Activated CD8-positive, alpha-beta T cell treated with anti-CD3 and anti-CD28 coated beads, Interleukin-2, amount 10 ng/mL, durations not matched to agents 7 days and 5 days (primary cell): ENCODE data around the gene DNAAF9. TPM values are rescaled to one million over a fixed set of nuclear protein-coding genes. Genes with fewer than 3 reads are reported as not detected.

Experiments
- ATAC-seq: fragments of 150-1000 bp; cut with Tn5 transposase; one replicate; pipeline ENCODE4 v1.10.0; 2021; ENCODE audit warnings: moderate library complexity
- CTCF ChIA-PET: fragments of 350-600 bp; sonication (Branson Sonifier 250); formaldehyde crosslinking; loops from one replicate; lab custom pipeline; 2021; ENCODE audit warnings: antibody characterized with exemption; lab: Charles Lee
- POLR2A ChIA-PET: fragments of 350-600 bp; sonication (Branson Sonifier 250); formaldehyde crosslinking; loops from one replicate; lab custom pipeline; 2021; ENCODE audit warnings: antibody characterized with exemption; lab: Charles Lee
- DNase-seq: peaks from one replicate; pipeline ENCODE4 v3.0.0-alpha.2; 2020
- H3K27ac Mint-ChIP-seq: one replicate; pipeline ENCODE4 v1.8.0; 2021; ENCODE audit warnings: mild to moderate bottlenecking, mixed read lengths
- H3K27me3 Mint-ChIP-seq: one replicate; pipeline ENCODE4 v1.8.0; 2021; ENCODE audit warnings: low read depth, mixed read lengths
- H3K36me3 Mint-ChIP-seq: one replicate; pipeline ENCODE4 v1.8.0; 2021; ENCODE audit warnings: low read depth, mixed read lengths
- H3K4me1 Mint-ChIP-seq: one replicate; pipeline ENCODE4 v1.8.0; 2021; ENCODE audit warnings: low read depth, mixed read lengths
- H3K4me3 Mint-ChIP-seq: one replicate; pipeline ENCODE4 v1.8.0; 2021; ENCODE audit warnings: mild to moderate bottlenecking, mixed read lengths
- H3K9me3 Mint-ChIP-seq: one replicate; pipeline ENCODE4 v1.8.0; 2022; ENCODE audit warnings: mixed read lengths; ENCODE audit not compliant: insufficient read depth
- total RNA-seq, 2 experiments: library from RNA; stranded (reverse); gene quantifications; one replicate each; pipeline ENCODE4 v1.2.3, GENCODE V29; 2021

The DNAAF9 gene
- total RNA-seq, 2 experiments from 2014 or later: 3.4 to 3.5 TPM

DNA sequence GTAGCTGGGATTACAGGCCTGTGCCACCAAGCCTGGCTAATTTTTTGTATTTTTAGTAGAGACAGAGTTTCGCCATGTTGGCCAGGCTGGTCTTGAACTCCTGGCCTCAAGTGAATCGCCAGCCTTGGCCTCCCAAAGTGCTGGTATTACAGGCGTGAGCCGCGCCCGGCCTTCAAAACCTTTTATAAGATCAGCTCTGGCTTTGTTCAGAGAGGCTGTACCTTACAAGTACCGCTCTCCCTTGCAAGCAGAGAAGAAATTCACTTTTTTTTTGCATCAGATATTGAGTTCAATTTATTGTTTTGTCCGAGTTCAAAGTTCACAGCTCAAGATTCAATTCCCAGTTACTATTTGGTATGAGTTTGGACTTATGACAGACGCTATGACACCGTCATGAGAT, 1.9 kb upstream of the DNAAF9 start:
- DNase-seq: no peak
- no peak overlapping the region for H3K27ac Mint-ChIP-seq
- peaks cover 29% of the 10 kb centered on the region for H3K4me1 Mint-ChIP-seq
- H3K9me3 Mint-ChIP-seq: peaks cover 2% of the 10 kb centered on the region
- H3K4me3 Mint-ChIP-seq: no peak overlapping the region
- ChIA-PET POLR2A (interaction anchor here (0.6 to 1.4 kb wide), 3 partner anchors 21 to 947 kb away, joined by 3 to 4 read pairs (median 3); partner anchors contain the start of gene ITPA), CTCF (interaction anchor here (0.9 to 4.0 kb wide), 2 partner anchors 10 to 1284 kb away, joined by 3 to 20 read pairs; no protein-coding TSS in a partner anchor)
- H3K27me3 Mint-ChIP-seq: peaks cover 17% of the 10 kb centered on the region
- H3K36me3 Mint-ChIP-seq: no peaks in the 10 kb centered on the region
- ATAC-seq: no peak

DNA sequence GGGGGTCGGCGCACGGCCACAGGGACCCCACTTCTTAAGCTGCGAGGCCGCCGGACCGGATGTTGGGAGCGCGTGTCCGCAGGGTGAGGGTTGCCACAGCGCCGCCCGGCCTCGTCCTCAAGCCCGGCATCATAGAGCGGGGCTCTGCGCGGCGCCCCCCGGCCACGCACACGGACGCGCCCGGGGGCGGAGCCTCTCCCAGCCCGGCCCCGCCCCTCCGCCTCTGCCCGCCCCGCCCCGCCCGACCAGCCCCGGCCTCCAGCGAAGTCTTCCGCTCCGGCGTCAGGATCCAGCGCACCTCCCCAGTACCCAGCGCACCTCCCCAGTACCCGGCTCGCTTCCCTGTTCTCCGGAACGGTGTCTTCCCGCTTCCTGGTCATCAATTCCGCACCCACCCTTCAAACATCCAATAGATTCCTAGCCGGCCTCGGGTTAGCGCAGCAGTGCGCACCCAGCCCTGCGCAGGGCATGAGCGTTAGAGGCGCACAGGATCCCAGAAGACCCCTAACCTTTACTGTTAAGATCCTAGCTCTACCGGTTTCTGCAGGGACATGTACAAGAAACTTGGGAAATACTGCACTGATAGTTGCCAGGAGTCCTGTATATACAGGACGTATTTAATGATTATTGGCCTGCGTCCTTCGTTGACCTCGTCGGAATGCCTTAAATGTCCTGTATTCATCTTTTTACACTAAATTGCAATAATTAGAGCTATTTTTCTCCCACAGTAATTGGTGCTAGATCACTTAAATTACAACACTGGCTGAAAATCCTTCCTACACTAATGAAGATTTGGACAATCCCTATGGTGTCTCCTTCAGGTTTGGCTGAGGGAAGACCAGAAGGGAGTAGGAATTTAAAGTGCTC, 535 bp upstream of the DNAAF9 start:
- Mint-ChIP-seq H3K27me3 (peaks cover 20% of the 10 kb centered on the region), H3K9me3 (no peaks in the 10 kb centered on the region), H3K27ac (peak overlapping the region; percentile 92), H3K4me3 (peak overlapping the region; percentile 95), H3K36me3 (no peaks in the 10 kb centered on the region), H3K4me1 (peaks cover 29% of the 10 kb centered on the region)
- DNase-seq (peak; percentile 76), ATAC-seq (peak; percentile 79)
- ChIA-PET CTCF (interaction anchor here (0.5 to 4.0 kb wide), 4 partner anchors 12 to 1286 kb away, joined by 3 to 20 read pairs (median 3); no protein-coding TSS in a partner anchor), POLR2A (interaction anchor here (0.9 to 1.5 kb wide), 6 partner anchors 12 to 535 kb away, joined by 3 to 19 read pairs (median 4); partner anchors contain the start of genes ATRN, ITPA and PTPRA)

DNA sequence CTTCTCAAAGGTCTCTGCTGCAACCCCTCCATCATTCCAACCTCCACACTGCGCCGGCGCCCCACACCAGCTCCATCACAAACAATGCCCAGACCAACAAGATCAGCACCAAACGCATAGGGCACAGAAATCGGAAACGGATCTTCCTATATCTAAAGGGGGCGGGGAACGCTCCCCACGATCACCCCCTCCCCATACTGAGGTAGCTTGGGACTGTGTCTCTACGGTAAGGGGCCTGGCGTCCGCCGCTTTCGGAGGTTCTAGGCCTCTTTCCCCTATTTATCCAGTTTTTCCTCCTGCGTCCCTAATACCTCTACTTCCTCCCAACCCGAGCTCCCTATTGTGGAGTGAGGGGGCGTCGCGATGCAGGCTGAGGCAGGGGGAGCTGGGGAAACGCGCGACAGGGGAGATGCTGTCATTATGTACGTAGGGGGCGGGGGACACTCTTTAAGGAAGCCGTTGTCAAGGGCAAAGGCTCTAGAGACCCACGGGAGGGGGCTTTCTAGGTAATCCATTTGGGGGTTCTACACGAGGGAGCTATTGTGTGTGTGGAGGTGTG, 909 bp downstream of the DNAAF9 start:
- POLR2A ChIA-PET: interaction anchor here (1.7 kb wide), 1 partner anchor 13 kb away, joined by 7 read pairs; no protein-coding TSS in a partner anchor
- DNase-seq (no peak), ATAC-seq (no peak)
- CTCF ChIA-PET: interaction anchor here (4.0 kb wide), 1 partner anchor 13 kb away, joined by 20 read pairs; no protein-coding TSS in a partner anchor
- Mint-ChIP-seq H3K4me1 (peaks cover 29% of the 10 kb centered on the region), H3K27ac (peak overlapping the region; percentile 71), H3K27me3 (peaks cover 11% of the 10 kb centered on the region), H3K4me3 (peak overlapping the region; percentile 77), H3K9me3 (no peaks in the 10 kb centered on the region), H3K36me3 (no peaks in the 10 kb centered on the region)

DNA sequence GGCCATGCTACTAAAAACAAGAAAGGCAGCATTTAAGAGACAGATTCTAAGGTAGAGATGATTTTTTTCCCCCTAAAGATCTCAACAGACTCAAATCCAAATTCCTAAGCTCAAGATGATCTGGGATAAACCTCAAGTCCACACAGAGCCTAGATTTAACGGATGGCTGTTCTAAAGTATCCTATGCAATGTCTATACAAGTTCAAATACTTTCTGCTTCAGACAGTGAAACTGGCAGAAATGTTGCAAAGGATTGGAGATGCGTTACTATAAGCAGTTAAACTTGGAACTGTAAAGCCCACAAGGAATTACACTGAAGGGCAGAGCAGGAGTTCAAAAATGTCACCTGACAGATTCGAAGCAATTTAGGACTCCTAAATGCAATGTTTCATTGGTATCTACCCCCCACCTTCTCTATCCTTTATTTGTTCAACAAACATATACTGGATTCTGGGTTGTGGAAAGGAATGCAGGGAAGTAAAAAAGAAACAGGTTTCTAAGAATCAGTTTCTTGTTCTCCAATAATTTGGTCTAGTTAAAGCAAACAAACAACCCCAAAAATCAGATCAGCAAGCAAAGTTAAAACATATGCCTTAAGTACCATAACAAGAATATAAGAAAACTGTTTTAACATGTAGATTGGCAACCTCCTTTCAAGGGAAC, 1.6 kb downstream of the DNAAF9 start:
- H3K36me3 Mint-ChIP-seq: no peaks in the 10 kb centered on the region
- ATAC-seq (no peak), DNase-seq (no peak)
- ChIA-PET CTCF (no interaction called here), POLR2A (interaction anchor here (1.7 kb wide), 1 partner anchor 14 kb away, joined by 7 read pairs; no protein-coding TSS in a partner anchor)
- no peaks in the 10 kb centered on the region for H3K9me3 Mint-ChIP-seq
- peak overlapping the region; percentile 77 for H3K4me3 Mint-ChIP-seq
- H3K4me1 Mint-ChIP-seq: peaks cover 29% of the 10 kb centered on the region
- no peak overlapping the region for H3K27ac Mint-ChIP-seq
- H3K27me3 Mint-ChIP-seq: peaks cover 11% of the 10 kb centered on the region

DNA sequence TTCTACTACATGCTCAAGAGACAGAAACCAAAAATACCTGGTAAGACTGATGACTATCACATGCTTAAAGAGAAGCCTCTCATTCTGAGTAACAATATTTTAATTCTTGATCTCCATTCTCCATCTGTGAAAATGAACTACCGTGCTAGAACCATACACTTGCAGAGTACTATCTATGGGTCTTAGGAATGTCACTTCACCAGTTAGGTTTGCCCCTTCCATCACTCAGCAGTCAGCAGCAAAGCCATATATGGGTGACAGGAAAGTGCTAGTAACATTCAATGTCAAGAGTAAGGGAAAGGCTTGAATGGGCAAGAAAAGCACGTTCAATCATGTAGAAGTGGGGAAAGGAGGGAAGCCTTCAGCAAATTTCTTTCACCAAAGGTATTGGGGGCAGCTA, 2.3 kb downstream of the DNAAF9 start:
- no peaks in the 10 kb centered on the region for H3K36me3 Mint-ChIP-seq
- no peaks in the 10 kb centered on the region for H3K9me3 Mint-ChIP-seq
- ChIA-PET CTCF (no interaction called here), POLR2A (no interaction called here)
- peaks cover 11% of the 10 kb centered on the region for H3K27me3 Mint-ChIP-seq
- H3K4me1 Mint-ChIP-seq: peaks cover 29% of the 10 kb centered on the region
- DNase-seq (no peak), ATAC-seq (no peak)
- H3K4me3 Mint-ChIP-seq: no peak overlapping the region
- H3K27ac Mint-ChIP-seq: no peak overlapping the region

DNA sequence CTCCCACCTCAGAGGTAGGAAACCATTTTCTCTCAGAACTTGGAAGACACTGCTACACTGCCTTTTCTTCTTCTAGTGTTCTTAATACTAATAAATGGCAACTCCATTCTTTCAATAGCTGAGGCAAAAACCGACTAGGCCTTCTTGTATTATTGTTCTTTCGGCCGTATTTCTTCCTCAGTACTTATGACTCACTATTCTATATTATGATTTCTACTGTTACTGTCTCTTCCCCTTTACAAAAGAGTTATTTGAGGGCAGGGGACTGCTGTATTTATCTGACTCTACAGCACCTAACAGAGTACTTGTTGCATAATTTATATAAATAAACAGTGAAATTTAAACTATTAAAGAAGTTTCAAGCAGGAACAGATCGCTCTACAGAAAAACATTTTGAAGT, 3.1 kb downstream of the DNAAF9 start:
- POLR2A ChIA-PET: no interaction called here
- H3K36me3 Mint-ChIP-seq: no peaks in the 10 kb centered on the region
- H3K9me3 Mint-ChIP-seq: no peaks in the 10 kb centered on the region
- H3K4me3 Mint-ChIP-seq: no peak overlapping the region
- no peak overlapping the region for H3K27ac Mint-ChIP-seq
- ATAC-seq (no peak), DNase-seq (no peak)
- CTCF ChIA-PET: no interaction called here
- peaks cover 25% of the 10 kb centered on the region for H3K4me1 Mint-ChIP-seq
- peaks cover 11% of the 10 kb centered on the region for H3K27me3 Mint-ChIP-seq

DNA sequence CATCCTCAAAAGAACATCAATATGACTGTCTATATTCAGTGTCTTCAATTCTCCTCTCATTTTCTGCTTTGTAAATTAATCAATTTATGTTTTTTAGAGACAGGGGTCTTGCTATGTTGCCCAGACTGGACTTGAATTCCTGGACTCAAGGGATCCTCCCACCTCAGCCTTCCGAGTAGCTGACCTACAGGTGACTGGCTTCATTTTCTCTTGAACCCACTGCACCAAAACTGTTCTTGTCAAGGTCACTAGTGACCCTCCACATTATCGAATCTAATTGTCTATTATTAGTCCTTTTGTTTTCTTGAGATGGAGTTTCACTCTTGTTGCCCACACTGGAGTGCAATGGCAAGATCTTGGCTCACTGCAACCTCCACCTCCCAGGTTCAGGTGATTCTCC, 3.7 kb downstream of the DNAAF9 start:
- ATAC-seq (no peak), DNase-seq (no peak)
- Mint-ChIP-seq H3K27ac (no peak overlapping the region), H3K9me3 (no peaks in the 10 kb centered on the region), H3K4me1 (peaks cover 24% of the 10 kb centered on the region), H3K27me3 (peaks cover 11% of the 10 kb centered on the region), H3K36me3 (no peaks in the 10 kb centered on the region), H3K4me3 (no peak overlapping the region)
- POLR2A ChIA-PET: interaction anchor here (0.6 kb wide), 1 partner anchor 43 kb away, joined by 3 read pairs; no protein-coding TSS in a partner anchor
- CTCF ChIA-PET: no interaction called here

DNA sequence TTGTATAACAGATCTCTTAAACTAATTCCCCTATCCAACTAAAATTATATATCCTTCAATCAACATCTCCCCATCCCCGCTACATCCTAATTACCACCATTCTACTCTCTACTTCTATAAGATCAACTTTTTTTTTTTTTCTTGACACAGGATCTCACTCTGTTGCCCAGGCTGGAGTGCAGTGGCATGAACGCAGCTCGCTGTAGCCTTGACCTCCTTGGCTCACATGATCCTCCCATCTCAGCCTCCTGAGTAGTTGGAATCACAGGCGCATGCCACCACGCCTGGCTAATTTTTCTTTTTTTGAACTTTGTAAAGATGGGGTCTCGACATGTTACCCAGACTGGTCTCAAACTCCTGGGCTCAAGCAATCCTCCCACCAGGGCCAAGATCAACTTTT, 5.0 kb downstream of the DNAAF9 start:
- DNase-seq: no peak
- ATAC-seq: no peak
- Mint-ChIP-seq H3K36me3 (no peaks in the 10 kb centered on the region), H3K27ac (no peak overlapping the region), H3K4me1 (peaks cover 15% of the 10 kb centered on the region), H3K27me3 (peaks cover 11% of the 10 kb centered on the region), H3K4me3 (no peak overlapping the region), H3K9me3 (no peaks in the 10 kb centered on the region)
- ChIA-PET CTCF (interaction anchor here (0.8 to 1.3 kb wide), 2 partner anchors 10 to 19 kb away, joined by 3 to 4 read pairs; no protein-coding TSS in a partner anchor), POLR2A (no interaction called here)

DNA sequence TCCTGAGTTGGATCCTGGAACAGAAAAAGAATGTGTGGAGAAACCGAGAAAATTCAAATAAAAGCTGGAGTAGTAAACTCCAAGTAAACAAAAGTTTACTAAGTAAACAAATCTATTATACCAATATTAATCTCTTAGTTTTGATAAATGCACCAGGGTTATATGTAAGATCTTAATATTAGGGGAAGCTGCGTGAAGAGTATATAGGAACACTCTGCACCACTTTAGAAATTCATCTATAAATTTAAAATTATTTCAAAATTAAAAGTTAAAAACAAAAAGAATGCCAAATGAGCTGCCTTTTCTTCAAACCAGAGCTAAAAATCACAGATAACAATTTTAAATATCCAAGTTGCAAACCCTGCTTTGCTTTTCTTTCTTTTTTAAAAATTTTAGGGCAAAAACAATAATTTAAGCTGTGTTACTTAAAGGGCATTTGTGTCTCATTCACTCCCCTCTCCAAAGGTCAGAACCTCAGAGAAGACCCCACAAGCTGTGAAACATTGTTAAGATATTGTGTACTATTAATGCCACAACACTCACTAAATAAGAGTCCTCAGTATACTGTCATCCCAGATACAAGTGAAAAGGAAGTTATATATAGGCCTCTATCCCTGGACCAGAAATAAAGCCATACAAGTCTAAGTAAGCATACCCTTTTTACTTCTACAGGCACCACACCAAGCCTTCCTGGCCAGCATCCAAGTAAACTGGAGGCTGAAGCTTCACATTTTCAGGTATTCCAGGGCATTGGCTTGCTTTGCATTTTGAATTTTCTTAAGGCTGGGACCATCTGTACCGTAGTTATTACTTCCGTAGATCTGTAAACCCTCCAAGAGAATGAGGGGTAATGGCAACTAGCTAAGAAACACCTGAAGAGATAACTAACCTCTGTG, 7.0 kb downstream of the DNAAF9 start:
- POLR2A ChIA-PET: no interaction called here
- H3K4me1 Mint-ChIP-seq: no peaks in the 10 kb centered on the region
- H3K36me3 Mint-ChIP-seq: no peaks in the 10 kb centered on the region
- H3K27me3 Mint-ChIP-seq: peaks cover 3% of the 10 kb centered on the region
- no peak overlapping the region for H3K27ac Mint-ChIP-seq
- no peaks in the 10 kb centered on the region for H3K9me3 Mint-ChIP-seq
- no peak for DNase-seq
- no peak overlapping the region for H3K4me3 Mint-ChIP-seq
- CTCF ChIA-PET: interaction anchor here (1.2 kb wide), 1 partner anchor 26 kb away, joined by 3 read pairs; no protein-coding TSS in a partner anchor
- no peak for ATAC-seq

DNA sequence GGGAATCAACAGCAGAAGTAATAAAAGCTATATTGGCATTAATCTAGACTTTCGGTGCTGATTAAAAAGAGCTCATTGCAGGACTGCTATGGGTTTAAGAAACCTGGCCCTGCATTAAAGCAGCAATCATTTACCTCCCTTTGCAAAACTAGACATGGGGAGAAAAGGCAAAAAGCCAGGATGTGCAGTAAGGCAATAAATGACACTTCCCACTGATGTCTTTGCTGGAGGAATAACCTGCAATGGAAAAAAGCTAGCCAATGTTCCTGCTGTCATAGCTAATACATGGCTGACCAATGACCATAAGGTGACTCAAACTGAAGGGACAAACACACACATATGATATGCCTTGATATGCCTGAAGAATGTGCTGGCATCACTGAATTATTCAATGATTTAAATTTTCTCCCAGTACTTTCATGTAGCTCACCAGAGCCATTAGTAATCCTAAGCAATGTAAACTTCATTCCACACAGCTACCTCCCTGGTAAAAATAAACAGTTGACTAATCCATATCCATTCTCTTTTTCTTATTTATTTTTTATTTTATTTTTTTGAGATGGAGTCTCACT, 8.7 kb downstream of the DNAAF9 start:
- Mint-ChIP-seq H3K27ac (no peak overlapping the region), H3K27me3 (peaks cover 3% of the 10 kb centered on the region), H3K4me3 (no peak overlapping the region), H3K4me1 (no peaks in the 10 kb centered on the region), H3K9me3 (no peaks in the 10 kb centered on the region), H3K36me3 (no peaks in the 10 kb centered on the region)
- no peak for ATAC-seq
- POLR2A ChIA-PET: no interaction called here
- DNase-seq: no peak
- CTCF ChIA-PET: no interaction called here
